HG02885 (cell line): ENCODE results near the gene GNAI2.
"Not testable (repeated sequence)": the region's sequence is repeated elsewhere in the genome, so short reads cannot be mapped to it uniquely, and the experiment has no call there.

Experiments
- ATAC-seq: cut with Tn5 transposase; IDR thresholded peaks from one replicate; pipeline ENCODE4 v1.9.1; 2021; ENCODE audit warnings: mild to moderate bottlenecking; ENCODE audit not compliant: unreplicated experiment, poor library complexity

Gene GNAI2

GRCh38 chr3:50221411-50222168 lies 14.4 kb upstream of the GNAI2 start:
- no peak for ATAC-seq

DNA sequence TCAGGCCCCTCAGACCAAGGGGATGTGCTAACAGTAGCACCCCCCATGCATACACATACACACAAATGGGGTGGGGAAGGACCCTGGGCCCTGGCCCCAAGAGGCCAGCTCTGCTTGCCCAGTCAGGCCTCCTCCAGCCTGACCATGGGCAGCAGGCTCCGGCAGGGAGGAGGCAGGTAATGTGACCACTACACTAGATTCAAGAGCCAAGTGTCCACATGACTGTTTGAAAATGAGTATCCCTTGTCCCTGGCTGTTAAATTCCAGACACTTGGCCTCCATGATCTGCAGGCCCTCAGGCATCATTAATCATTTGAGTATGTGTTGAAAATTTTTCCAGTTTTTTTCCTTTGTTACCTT lies 13.9 kb upstream of the GNAI2 start:
- ATAC-seq, result no peak

GRCh38 chr3:50224639-50225038 lies 11.4 kb upstream of the GNAI2 start:
- ATAC-seq, result no peak

DNA sequence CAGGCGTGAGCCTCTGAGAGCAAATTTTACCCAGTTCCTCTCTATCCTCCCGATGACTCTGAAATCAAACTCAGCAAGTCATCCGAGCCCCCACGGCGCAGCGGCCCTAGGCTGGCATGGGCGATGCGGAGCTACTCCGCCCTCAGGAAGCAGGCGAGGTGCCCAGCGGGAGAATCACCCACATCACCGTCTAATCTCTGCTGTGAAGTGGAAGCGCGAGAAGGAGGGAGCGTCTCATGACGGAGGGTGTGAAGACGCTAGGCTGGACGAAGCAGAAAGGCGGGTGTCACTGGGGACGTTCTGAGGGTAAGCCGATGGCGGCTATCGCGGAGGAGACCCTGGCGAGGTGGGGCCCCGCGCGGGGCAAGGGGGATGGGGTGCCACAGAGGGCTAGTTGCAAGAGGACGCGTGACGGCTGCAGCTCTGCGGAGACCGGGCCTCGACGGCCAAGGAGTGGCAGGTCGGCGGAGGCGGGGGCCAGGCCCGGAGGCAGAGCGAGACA lies 9.1 kb upstream of the GNAI2 start:
- no peak for ATAC-seq

DNA sequence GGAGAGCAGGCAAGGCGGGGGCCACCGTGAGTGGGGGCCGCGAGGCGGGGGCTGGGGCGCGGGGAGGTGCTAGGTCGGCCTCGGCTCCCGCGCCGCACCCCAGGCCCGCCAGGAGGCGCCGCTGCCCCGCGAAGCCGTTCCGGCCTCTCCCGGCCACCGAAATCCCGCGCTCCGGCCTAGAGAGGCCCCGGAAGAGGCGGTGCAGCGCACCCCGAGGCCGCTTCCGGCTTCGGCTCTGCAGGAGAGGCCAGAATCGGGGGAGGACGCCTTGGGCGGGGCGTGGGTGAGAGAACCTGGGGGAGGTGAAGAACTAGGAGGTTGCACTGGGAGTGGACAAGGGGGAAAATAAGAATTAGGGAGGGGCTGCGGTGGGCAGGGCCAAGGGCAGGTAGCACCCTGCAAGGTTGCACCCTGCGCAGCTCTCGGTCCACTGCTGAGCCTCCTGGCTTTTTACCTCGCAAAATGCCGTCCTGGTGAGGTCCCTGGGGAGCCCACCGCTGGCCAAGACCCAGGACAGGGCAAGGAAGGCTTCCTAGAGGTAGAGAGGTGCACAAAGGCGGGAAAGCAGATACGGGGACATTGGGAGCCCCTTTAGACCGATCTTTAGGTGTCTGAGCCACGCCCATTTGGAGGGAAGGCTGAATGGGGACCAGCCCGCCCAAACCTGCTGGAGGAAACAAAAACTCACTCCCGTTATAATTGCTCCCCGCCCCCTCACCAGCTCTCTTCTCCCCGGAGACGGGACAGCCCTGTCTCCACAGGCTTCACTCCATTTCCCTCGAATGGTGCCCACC lies 8.4 kb upstream of the GNAI2 start:
- ATAC-seq, result peak; percentile 87

GRCh38 chr3:50228184-50228763 lies 7.7 kb upstream of the GNAI2 start:
- ATAC-seq, result not testable (repeated sequence)

DNA sequence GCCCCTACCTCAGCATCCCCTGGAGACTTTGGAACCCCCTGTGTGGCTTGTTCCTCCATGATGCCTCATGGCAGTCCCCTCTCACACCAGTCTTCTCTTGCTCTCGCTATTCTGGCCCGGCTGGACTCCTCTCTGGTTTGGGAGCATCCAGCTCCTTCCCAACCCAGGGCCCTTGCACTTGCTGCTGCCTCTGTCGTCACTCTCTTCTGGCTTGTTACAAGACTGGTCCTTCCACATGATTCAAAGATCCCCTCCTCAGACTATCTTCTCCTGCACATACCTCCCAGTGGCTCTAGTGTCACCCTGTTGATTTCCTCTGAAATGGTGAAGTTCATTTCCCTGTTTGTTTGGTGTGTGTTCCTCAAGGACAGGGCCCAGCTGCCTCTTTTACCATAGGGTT lies 6.5 kb upstream of the GNAI2 start:
- no peak for ATAC-seq

DNA sequence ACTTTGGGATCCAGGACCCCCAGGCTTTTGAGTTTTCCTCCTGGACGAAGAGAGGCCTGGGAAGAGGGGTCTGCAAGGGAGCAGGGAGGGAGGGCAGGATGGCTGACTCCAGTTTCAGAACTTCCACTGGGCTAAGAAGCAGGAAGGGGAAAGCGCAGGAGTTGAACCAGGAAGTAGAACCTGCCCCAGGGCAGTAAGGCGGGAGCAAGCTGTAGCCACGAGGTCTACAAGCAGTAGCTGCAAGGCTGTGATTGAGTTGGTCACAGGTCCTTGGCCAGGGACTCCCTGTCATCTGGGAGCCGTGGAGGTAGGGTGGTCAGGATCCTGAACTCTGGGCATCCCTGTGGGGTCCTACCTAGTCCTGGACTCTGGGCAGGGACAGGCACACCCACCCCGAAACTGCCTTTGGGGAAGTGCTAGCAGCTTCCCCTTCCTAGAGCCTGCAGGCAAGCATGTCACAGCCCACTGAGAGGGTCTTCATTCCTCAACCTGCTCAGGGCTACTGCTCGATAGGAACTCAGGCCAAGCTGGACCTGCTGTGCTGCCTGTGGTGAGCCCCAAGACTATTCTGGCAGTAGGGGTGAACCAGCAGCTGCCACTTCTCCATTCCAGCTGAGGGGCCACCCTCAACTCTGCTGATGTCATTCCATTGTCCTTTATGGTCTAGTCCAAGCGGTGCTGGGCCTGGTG lies 5.8 kb upstream of the GNAI2 start:
- ATAC-seq, result no peak

DNA sequence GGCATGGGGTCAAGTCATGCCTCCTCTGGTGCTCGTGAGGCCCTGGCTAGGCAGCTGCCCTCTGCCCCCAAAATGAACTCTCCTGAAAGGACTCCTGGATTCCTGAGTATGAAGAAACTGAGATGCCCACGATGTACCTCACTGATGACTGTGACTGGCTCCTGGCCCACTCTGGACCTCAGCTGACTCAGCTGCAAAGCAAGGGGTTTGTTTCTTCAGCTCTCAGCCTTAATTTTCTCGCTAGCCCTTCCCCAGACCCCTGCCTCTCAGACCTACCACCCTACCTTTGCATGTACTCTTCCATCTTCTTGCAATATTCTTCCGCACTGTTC lies 5.2 kb upstream of the GNAI2 start:
- ATAC-seq, result no peak

- no peak for ATAC-seq
Observed at GRCh38 chr3:50231581-50231980, 4.4 kb upstream of the GNAI2 start.

- ATAC-seq, result no peak
Observed at GRCh38 chr3:50232303-50232702, 3.7 kb upstream of the GNAI2 start.

GRCh38 chr3:50233176-50233575 lies 2.8 kb upstream of the GNAI2 start:
- no peak for ATAC-seq

DNA sequence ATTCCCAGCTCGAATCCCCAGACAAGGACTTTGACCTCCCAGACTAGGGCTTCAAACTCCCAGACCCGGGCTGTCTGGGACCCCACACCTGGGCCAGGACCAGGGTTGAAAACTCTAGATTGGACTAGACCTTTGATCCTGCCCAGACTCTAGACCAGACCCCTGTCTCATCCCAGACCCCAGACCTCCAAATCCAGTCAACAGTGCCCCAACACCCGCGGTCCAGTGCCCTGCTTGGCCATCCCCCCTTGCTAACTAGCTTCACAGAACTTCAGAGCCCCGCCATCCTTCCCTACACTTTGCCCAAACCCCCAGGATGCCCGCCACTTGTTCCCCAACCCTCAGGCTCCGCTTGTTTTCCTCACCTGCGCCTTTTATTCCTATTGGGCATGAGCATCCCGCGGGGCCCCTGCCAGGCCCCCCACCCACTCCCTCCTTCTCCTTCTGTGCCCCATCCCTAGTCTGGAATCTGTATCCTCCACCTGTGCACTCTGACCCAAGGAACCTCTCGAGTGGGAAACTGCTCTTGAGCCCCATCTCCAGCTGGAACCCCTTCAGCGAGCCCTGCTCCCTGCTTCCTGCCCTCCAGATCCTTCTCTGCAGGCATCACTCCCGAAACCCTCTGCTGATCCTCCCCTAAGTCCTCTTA lies 604 bp downstream of the GNAI2 start:
- no peak for ATAC-seq

DNA sequence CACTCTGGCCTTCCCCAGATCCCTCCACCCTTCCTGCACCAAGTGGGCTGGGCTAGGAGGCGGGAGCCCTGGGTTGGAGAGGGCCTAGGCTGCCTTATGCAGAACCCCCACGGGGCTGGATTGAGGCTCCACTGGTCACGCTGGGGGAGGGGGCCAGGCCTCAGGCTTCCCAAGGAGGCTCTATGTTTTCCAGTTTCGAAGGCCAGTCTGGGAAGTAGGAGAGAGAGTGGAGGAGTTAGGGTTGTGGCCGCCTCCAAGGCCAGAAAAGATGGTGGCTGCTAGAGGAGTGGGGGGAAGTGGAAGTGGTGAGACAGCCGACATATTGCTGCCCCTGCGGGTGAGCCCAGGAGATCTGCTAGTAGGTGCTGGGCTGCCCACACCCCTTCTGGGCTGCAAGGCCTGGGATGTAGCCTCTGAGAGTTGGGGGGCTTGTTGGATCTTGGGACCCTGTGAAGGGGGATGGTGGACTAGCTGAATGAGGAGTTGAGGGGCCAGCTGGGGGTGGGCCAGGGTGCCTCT lies 1.2 kb downstream of the GNAI2 start:
- ATAC-seq, result no peak

- ATAC-seq, result peak; percentile 33
Observed at GRCh38 chr3:50237754-50238548, 1.9 kb downstream of the GNAI2 start.

GRCh38 chr3:50238549-50239026 lies 2.6 kb downstream of the GNAI2 start:
- ATAC-seq, result no peak

DNA sequence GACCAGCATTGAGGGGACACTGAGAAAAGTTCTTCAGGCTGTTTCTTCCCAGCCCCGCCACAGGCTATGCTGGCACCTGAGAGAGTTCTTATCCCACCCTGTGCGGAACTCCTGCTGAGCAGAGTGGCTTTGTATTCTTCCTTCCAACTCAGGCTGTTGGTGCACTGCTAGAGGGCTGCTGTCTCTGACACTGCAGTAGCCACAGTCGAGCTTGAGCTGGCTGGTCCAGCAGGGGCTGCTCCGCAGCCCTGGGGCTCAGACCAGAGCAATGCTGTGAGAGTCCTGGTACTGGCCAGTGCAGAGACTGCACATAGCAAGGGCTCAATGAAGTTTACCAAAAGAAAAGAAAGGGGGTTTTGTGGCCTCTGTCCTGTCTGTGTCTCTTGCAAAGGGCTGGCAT lies 3.6 kb downstream of the GNAI2 start:
- no peak for ATAC-seq

DNA sequence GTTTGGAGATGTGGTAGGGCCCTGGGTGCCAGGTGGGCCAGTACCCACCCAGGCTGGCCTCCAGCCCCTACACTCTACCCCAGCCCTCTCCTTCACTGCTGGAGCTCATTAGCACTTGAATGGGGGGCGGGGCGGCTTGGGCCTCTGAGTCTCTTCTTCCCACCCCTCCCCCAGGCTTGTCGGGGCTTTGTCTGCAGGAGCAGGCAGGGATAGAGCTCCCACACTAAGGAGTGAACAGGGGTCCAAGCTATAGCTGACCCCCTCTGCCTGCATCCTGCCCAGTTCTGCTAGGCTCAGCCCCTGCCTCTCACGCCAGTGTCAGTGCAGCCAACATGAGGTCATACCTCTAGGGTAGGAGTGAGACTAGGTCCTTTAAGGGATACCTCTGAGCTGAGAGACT lies 5.2 kb downstream of the GNAI2 start:
- no peak for ATAC-seq

DNA sequence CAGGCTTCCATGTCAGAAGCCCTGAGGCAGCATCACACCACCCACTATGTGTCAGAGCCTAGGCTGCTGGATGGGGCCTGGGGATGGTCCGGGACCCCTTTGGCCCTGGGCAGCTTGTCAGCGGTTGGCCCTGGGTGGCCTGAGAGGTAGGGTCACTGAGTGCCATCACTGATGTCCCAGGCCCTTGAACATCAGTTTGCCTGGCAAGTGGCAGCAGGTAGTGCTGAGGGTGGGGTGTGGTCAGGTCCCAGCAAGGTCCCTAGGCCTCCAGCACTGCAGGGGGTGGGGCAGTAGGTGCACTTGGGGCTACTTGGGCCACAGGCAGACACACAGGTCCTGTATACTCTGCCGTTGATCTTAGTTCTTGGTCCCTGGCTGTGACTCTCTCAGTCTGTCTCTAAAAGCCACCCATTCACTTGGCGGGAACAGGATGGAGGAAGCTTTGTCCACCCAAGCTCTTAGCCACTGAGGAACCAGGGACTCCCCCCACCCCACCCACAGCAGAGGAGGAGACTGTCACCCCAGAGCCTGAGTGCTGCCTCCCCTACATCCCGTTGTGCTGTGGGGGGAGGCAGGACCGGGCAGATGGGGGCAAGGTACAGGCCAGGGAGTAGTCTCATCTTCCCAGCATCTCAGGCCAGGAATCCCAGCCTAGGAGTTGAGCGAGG lies 5.8 kb downstream of the GNAI2 start:
- ATAC-seq, result no peak
